Activated CD8-positive, alpha-beta T cell treated with anti-CD3 and anti-CD28 coated beads for 36 hours (primary cell): ENCODE data around the gene DMPK. TPM values are rescaled to one million over a fixed set of nuclear protein-coding genes. Genes with fewer than 3 reads are reported as not detected.

Experiments
- ATAC-seq: fragments of 200-7000 bp; cut with Tn5 transposase; one replicate; pipeline ENCODE4 v1.10.0; 2021; ENCODE audit warnings: mild to moderate bottlenecking, moderate library complexity
- CTCF ChIA-PET: fragments of 350-600 bp; sonication (Branson Sonifier 250); formaldehyde crosslinking; loops from one replicate; lab custom pipeline; 2021; ENCODE audit warnings: antibody characterized with exemption; lab: Charles Lee
- POLR2A ChIA-PET: fragments of 350-600 bp; sonication (Branson Sonifier 250); formaldehyde crosslinking; loops from one replicate; lab custom pipeline; 2021; ENCODE audit warnings: antibody characterized with exemption; lab: Charles Lee
- DNase-seq: peaks from one replicate; pipeline ENCODE4 v3.0.0-alpha.2; 2020
- H3K27ac Mint-ChIP-seq: one replicate; pipeline ENCODE4 v1.8.0; 2021; ENCODE audit warnings: mild to moderate bottlenecking, mixed read lengths
- H3K27me3 Mint-ChIP-seq: one replicate; pipeline ENCODE4 v1.8.0; 2021; ENCODE audit warnings: mixed read lengths
- H3K36me3 Mint-ChIP-seq: one replicate; pipeline ENCODE4 v1.8.0; 2021; ENCODE audit warnings: low read depth, mixed read lengths
- H3K4me1 Mint-ChIP-seq: one replicate; pipeline ENCODE4 v1.8.0; 2021; ENCODE audit warnings: low read depth, mixed read lengths
- H3K4me3 Mint-ChIP-seq: one replicate; pipeline ENCODE4 v1.8.0; 2021; ENCODE audit warnings: mild to moderate bottlenecking, moderate library complexity, mixed read lengths
- H3K9me3 Mint-ChIP-seq: one replicate; pipeline ENCODE4 v1.8.0; 2021; ENCODE audit warnings: mixed read lengths
- intact Hi-C: fragments of 100-400 bp; cut with micrococcal nuclease; formaldehyde crosslinking; loops from one replicate; pipeline ENCODE4 v1.10.0; 2022
- total RNA-seq, 2 experiments: library from RNA; stranded (reverse); gene quantifications; one replicate each; pipeline ENCODE4 v1.2.3, GENCODE V29; 2021
- TF ChIP-seq, protein P1 (sequence below): fragments of 200-600 bp; IDR thresholded peaks from one replicate; pipeline ENCODE4 v1.8.0; 2022; ENCODE audit warnings: antibody characterized with exemption, mild to moderate bottlenecking

The DMPK gene
- total RNA-seq, 2 experiments from 2014 or later: 5.8 to 8.0 TPM

DNA sequence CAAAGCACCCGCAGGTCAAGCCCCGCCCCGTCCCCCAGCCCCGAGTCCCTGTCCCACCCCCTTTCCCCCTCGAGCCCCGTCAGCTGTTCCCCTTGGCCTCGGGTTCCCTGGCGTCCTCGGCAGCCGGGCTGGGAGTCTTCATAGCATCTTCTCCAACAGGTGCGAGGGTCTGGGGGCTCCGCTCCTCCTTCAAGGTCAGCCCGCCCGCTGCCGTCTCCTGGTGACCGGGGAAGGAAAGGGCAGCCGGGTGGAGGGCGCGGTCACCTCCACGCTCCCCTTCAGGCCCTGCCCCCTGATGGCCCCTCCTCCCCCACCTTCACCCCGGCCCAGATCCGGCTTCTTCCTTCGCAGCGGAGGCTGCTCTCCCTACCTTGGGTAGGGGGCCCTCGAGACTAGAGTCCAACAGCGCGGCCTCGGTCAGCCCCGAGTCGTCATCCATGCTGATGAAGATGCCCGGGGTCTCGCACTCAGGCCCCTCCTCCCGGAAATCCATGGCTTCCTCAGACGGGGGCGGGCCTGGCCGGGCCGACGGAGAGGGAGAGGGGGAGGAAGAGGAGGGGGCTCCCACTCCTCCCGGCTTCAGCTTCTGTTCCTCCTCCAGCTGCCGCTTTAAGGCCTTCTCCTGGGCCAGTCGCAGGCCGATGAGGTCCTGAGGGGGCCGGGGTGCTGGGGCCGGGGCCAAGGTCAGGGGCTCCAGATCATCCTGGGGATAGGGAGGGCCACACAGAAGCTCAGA is 33.4 kb upstream of the DMPK start:
- ChIA-PET CTCF (interaction anchor here (1.0 to 6.1 kb wide), 10 partner anchors 11 to 195 kb away, joined by 3 to 52 read pairs (median 13); partner anchors contain the start of genes DMWD, MYPOP and SIX5), POLR2A (interaction anchor here (1.3 to 2.6 kb wide), 5 partner anchors 8 to 68 kb away, joined by 3 to 8 read pairs (median 5); partner anchors contain the start of gene DMWD)
- Mint-ChIP-seq H3K4me3 (no peak overlapping the region), H3K36me3 (peaks cover 11% of the 10 kb centered on the region), H3K27ac (no peak overlapping the region), H3K4me1 (peaks cover 2% of the 10 kb centered on the region), H3K9me3 (no peaks in the 10 kb centered on the region), H3K27me3 (peaks cover 2% of the 10 kb centered on the region)
- intact Hi-C loops: no loop called here
- TF ChIP-seq, protein P1, sequence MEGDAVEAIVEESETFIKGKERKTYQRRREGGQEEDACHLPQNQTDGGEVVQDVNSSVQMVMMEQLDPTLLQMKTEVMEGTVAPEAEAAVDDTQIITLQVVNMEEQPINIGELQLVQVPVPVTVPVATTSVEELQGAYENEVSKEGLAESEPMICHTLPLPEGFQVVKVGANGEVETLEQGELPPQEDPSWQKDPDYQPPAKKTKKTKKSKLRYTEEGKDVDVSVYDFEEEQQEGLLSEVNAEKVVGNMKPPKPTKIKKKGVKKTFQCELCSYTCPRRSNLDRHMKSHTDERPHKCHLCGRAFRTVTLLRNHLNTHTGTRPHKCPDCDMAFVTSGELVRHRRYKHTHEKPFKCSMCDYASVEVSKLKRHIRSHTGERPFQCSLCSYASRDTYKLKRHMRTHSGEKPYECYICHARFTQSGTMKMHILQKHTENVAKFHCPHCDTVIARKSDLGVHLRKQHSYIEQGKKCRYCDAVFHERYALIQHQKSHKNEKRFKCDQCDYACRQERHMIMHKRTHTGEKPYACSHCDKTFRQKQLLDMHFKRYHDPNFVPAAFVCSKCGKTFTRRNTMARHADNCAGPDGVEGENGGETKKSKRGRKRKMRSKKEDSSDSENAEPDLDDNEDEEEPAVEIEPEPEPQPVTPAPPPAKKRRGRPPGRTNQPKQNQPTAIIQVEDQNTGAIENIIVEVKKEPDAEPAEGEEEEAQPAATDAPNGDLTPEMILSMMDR: no peak
- ATAC-seq: no peak
- DNase-seq: peak; percentile 19

DNA sequence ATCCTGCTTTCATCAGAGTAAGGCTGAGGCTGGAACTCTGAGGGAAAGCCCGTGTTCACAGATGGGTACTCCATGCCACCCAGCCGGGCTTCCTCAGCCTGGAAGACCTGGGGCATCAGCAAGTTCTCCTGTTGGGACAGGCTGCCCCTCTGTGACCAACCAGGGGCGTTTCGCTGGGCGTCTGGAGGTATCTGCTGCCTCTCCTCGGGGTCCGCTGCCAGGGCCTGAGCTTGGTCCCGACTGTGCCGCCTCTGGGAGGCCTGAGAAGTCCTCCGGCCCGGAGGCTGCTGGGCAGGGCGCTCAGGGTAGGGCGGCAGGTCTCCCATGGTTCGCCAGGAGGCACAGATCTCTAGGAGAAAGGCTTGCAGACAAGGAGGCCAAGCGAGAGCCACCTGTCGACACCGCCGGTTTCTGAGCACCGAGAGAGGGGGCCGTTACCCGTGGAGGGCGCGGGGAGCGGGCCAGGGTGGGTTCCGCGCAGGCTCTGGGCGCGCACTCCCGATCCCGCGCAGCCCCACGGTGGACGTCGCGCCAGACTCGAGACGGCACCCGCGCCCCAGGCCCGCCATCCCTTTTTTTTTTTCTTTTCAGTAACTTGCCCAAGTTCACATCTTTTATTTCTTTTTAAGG is 32.7 kb upstream of the DMPK start, which contains the start of gene RSPH6A:
TSS of gene RSPH6A (minus strand) at position 458 of the 630 bp plus-strand sequence. CDS start at position 326, 132 bp downstream.
- Mint-ChIP-seq H3K27me3 (peaks cover 2% of the 10 kb centered on the region), H3K9me3 (no peaks in the 10 kb centered on the region), H3K4me1 (peaks cover 2% of the 10 kb centered on the region), H3K27ac (no peak within 1 kb of the TSS), H3K36me3 (peaks cover 7% of the 10 kb centered on the region), H3K4me3 (no peak within 1 kb of the TSS)
- TF ChIP-seq, protein P1: no peak
- no peak for ATAC-seq
- ChIA-PET POLR2A (interaction anchor here (1.0 to 2.6 kb wide), 5 partner anchors 9 to 33 kb away, joined by 3 to 8 read pairs (median 4); partner anchors contain the start of genes DMPK and DMWD), CTCF (interaction anchor here (2.1 to 6.1 kb wide), 3 partner anchors 16 to 46 kb away, joined by 10 to 52 read pairs (median 12); partner anchors contain the start of gene SIX5)
- intact Hi-C loops: no loop called here
- no peak for DNase-seq

DNA sequence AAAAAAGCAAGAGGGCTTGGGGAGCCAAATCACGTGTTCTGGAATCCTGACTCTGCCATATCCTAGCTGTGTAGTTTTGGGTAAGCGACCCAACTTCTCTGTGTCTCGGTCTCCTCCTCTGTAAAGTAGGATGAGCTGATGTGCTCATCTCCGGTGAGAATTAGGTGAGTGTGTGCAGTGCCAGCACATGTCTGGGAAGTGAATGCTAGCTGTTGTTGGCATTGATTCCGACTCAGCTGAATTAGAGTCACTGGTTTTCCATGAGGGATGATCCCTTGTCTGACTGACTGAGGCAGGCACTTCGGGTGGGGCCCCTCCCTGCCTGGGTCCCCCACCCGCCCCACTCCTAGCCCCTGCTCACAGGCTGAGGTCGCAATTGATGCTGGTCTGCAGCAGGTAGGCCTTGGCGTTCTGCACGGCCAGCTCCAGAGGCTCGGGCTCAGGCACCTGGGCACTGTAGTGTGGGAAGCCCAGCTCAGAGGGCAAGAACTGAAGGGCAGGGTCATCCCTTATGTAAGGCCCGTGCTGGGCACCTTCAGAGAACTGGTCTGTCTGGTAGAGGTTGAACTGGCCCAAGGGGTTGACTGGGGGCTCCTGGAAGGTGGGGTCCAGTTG is 32.0 kb upstream of the DMPK start:
- ChIA-PET CTCF (interaction anchor here (0.9 to 6.1 kb wide), 5 partner anchors 10 to 67 kb away, joined by 3 to 52 read pairs (median 4); partner anchors contain the start of gene SIX5), POLR2A (interaction anchor here (1.0 to 2.6 kb wide), 6 partner anchors 9 to 32 kb away, joined by 3 to 8 read pairs (median 4); partner anchors contain the start of genes DMPK and DMWD)
- peaks cover 2% of the 10 kb centered on the region for H3K27me3 Mint-ChIP-seq
- DNase-seq (no peak), ATAC-seq (no peak)
- H3K4me3 Mint-ChIP-seq: no peak overlapping the region
- TF ChIP-seq, protein P1: no peak
- no peak overlapping the region for H3K27ac Mint-ChIP-seq
- H3K9me3 Mint-ChIP-seq: no peaks in the 10 kb centered on the region
- H3K4me1 Mint-ChIP-seq: peaks cover 8% of the 10 kb centered on the region
- H3K36me3 Mint-ChIP-seq: peaks cover 7% of the 10 kb centered on the region
- intact Hi-C loops: no loop called here

GRCh38 chr19:45812297-45812696 is 30.0 kb upstream of the DMPK start:
- intact Hi-C loops: no loop called here
- no peak for ATAC-seq
- DNase-seq: no peak
- no peaks in the 10 kb centered on the region for H3K9me3 Mint-ChIP-seq
- CTCF ChIA-PET: interaction anchor here (3.3 kb wide), 1 partner anchor 43 kb away, joined by 17 read pairs; the partner anchor contains the start of gene SIX5
- POLR2A ChIA-PET: interaction anchor here (1.2 kb wide), 1 partner anchor 11 kb away, joined by 4 read pairs; no protein-coding TSS in a partner anchor
- peaks cover 7% of the 10 kb centered on the region for H3K36me3 Mint-ChIP-seq
- no peak overlapping the region for H3K27ac Mint-ChIP-seq
- no peak overlapping the region for H3K4me3 Mint-ChIP-seq
- TF ChIP-seq, protein P1: no peak
- peaks cover 2% of the 10 kb centered on the region for H3K27me3 Mint-ChIP-seq
- peaks cover 8% of the 10 kb centered on the region for H3K4me1 Mint-ChIP-seq
